Activated T-helper 9 cell treated with anti-CD3 and anti-CD28 coated beads, Interleukin-2, amount 50 U/mL, for 16 hours (primary cell): ENCODE results near the gene ZNF200.
"Not testable (repeated sequence)": the region's sequence is repeated elsewhere in the genome, so short reads cannot be mapped to it uniquely, and the experiment has no call there.

Experiments used
- DNase-seq: peaks from one replicate; pipeline ENCODE4 v3.0.0-alpha.2; 2020; ENCODE audit warnings: low read depth

Gene ZNF200, protein sequence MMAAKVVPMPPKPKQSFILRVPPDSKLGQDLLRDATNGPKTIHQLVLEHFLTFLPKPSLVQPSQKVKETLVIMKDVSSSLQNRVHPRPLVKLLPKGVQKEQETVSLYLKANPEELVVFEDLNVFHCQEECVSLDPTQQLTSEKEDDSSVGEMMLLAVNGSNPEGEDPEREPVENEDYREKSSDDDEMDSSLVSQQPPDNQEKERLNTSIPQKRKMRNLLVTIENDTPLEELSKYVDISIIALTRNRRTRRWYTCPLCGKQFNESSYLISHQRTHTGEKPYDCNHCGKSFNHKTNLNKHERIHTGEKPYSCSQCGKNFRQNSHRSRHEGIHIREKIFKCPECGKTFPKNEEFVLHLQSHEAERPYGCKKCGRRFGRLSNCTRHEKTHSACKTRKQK

DNA sequence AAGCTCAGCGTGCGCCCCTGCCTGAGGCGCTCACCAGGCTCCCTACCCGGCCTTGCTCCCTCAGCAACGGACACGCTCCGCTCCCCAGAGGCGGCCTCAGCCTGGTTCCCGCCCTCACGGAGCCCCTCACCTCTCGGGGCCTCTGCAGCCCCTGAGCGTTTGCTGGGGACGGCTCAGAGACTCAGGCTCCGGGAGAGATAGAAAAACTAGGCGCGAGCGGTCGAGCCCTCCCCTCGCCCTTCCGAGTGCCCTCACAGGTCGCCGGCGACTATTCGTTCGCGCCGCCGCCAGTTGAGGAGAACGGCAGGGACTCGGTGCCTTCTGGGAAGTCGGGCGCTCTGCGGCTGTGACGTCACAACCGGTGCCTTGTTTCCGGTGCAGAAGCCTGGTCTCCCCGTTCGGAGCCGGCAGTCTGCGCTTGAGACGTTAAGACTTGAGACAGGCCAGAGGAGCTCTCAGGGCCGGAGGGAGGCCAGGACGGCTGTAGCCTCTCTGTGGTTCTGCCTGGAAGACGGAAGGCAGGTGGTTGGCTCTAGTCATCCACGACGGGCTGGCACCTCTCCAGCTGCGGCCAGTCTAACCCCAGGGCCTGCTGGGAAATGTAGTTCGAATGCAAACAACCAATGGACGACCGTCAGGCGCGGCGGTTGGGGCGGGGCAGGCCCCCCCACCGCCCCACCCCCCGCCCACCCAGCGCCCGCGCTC is at the start of gene ZNF200:
Gene ZNF200 (minus strand): TSS at position 302 of the 705 bp plus-strand sequence. CDS start 1,403 bp downstream, outside the sequence.
- DNase-seq = peak; percentile 85

DNA sequence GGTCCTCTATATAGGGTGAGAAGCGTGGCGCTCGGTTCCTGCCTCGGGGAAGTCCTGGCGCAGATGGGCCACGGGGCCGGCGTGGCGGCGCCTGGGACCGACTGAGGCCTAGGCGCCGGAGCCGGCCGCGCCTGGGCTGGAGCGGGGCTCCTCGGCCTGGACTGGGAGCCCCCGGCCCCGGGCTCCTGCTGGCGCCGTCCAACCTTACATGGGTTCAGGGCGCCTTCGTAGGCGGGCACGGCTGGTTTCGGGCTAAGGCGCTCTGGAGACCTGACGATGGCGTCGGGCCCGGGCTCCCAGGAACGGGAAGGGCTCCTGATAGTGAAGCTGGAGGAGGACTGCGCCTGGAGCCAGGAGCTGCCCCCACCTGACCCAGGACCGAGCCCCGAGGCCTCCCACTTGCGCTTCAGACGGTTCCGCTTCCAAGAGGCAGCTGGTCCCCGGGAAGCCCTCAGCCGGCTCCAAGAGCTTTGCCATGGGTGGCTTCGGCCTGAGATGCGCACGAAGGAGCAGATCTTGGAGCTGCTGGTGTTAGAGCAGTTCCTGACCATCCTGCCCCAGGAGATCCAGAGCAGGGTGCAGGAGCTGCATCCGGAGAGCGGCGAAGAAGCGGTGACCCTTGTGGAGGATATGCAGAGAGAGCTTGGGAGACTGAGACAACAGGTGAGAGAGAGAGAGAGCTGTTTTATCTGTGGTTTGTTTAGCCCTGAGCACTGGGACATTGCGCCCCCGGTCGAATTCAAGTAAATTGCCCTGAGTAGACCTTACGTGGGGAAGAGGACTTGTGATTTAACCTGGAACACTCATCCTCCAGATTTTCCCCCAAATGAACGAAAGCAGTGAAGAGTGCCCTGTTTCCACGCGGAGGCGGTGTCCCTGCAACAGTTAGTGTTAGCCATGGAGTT is 48.8 kb upstream of the ZNF200 start:
- DNase-seq = no peak

- peak; percentile 86 for DNase-seq
Observed at GRCh38 chr16:3282730-3283542, 48.0 kb upstream of the ZNF200 start, which contains the start of gene ZNF263. Gene ZNF263 (plus strand): TSS chr16:3283491. CDS start chr16:3283819, 328 bp downstream.

DNA sequence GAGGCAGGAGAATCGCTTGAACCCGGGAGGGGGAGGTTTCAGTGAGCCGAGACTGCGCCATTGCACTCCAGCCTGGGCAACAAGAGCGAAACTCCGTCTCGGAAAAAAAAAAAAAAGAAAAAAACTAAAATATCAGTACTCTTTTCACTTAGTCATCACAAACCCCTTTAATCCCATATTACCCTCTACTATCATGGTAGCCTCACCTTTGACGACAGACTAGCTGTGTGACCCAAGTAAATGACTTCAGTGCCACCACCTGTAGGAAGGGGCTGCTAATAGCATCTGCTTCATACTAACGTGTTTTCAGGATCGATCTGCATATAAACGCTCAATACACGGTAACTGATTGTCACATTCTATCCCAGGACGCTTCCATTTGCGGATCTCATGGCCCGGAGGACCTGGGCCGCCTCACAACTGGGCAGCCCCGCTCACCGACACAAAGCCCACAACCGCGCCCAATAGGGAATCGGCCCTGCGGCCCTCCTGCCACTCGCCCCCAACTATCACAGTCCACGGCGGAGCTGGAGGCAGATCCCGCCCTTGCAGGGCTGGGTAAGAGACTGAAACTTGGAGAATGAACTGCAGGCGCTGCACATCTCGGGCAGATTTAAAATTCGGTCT is 47.3 kb upstream of the ZNF200 start:
- peak; percentile 10 for DNase-seq

- no peak for DNase-seq
Observed at GRCh38 chr16:3281222-3281820, 46.4 kb upstream of the ZNF200 start.

DNA sequence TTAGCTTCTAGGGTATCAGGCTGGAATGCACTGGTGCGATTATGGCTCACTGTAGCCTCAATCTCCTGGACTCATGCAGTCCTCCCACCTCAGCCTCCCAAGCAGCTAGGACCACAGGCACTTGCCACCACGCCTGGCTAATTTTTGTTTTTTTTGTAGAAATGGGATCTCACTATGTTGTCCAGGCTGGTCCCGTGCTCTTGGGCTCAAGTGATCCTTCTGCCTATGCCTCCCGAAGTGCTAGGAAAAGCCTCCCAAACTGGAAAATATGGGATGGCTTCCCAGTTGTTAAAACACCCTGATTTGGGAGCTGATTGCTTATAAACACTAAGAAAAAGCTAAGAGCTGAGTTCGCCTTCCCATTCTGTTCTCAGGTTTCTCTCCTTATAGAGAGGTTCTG is 41.7 kb upstream of the ZNF200 start:
- no peak for DNase-seq

DNA sequence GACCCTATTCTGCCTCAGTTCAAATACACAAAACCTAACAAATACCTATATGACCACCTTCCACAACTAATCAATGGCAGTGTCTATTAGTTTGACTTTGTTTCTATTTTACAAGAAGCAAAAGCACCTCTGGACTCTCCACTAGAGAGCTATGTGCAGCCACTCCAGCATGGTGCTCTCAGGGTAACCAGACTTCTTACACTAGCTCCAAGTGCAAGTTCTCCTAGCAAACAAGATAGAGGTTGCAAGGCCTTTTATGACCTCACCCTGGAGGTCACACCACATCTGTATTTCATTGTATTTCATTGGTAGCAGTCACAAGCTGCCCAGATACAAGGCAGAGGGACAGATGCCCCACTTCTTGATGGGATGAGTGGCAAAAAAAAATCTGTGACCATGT is 40.0 kb upstream of the ZNF200 start:
- no peak for DNase-seq

GRCh38 chr16:3274490-3274889 is 39.5 kb upstream of the ZNF200 start:
- DNase-seq = no peak

DNA sequence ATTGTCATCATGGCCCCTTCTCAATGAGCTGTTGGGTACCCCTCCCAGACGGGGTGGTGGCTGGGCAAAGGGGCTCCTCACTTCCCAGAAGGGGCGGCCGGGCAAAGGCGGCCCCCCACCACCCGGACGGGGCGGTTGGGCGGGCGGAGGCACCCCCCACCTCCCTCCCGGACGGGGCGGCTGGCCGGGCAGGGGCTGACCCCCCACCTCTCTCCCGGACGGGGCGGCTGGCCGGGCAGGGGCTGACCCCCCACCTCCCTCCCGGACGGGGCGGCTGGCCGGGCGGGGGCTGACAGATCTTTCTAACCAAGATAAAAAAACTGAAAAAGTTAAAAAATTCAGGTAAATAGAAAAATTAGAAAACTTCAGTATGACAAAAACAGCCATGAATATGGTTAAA is 36.3 kb upstream of the ZNF200 start:
- not testable (repeated sequence) for DNase-seq

DNA sequence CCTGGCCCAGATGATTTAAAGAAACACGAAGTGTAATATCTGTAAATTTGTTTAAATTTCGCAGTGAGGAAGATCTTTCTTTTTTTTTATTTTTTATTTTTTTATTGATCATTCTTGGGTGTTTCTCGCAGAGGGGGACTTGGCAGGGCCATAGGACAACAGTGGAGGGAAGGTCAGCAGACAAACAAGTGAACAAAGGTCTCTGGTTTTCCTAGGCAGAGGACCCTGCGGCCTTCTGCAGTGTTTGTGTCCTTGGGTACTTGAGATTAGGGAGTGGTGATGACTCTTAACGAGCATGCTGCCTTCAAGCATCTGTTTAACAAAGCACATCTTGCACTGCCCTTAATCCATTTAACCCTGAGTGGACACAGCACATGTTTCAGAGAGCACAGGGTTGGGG is 35.8 kb upstream of the ZNF200 start:
- not testable (repeated sequence) for DNase-seq

- no peak for DNase-seq
Observed at GRCh38 chr16:3268294-3268693, 33.3 kb upstream of the ZNF200 start.

DNA sequence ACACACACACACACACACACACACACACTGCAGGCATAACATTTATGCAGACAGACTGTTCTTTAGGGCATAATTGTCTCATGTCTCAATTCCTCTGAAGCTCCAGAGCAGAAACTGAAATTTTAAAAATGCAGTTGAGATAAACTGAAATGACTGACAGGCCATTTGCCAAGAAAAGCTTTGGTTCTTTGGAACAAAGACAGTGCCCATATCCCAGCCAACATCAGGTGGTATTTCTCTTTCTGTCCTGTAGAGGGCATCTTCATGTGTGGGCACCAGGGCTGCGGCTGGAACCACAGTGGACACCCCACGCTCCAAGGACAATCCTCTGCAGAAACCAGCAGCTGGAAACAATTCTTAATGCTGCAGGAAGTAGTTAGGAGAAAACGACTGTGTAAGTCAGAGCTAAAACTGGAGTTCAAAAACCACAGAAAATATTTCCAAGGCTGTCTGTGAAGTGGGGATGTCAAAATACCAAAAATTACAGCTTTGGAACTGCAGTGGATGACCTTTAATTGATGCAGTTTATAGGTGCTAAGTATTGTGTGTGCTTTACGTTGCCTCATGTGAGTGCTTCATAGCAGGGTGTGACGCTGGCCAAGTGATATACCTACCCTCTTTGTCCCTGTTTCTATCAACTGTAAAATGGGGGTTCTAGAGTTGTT is 32.0 kb upstream of the ZNF200 start:
- DNase-seq = no peak

- DNase-seq = peak; percentile 94
Observed at GRCh38 chr16:3264137-3265036, 29.4 kb upstream of the ZNF200 start.

- DNase-seq = no peak
Observed at GRCh38 chr16:3262517-3262916, 27.6 kb upstream of the ZNF200 start.

DNA sequence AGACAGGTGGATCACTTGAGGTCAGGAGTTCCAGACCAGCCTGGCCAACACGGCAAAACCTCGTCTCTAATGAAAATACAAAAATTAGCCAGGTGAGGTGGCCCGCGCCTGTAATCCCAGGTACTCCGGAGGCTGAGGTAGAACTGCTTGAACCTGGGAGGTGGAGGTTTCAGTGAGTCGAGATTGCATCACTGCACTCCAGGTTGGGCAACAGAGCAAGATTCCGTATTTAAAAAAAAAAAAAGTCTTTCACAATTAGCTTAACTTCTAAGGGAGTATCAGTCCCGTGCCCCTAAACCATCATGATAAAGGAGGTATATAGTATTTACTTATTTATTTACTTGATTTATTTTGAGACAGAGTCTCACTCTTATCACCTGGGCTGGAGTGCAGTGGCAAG is 24.9 kb upstream of the ZNF200 start:
- DNase-seq = no peak

- no peak for DNase-seq
Observed at GRCh38 chr16:3256866-3257465, 22.0 kb upstream of the ZNF200 start.

- no peak for DNase-seq
Observed at GRCh38 chr16:3256146-3256865, 21.3 kb upstream of the ZNF200 start, which contains the start of gene MEFV. Gene MEFV (minus strand): TSS chr16:3256633. CDS start chr16:3256587, 46 bp downstream.

DNA sequence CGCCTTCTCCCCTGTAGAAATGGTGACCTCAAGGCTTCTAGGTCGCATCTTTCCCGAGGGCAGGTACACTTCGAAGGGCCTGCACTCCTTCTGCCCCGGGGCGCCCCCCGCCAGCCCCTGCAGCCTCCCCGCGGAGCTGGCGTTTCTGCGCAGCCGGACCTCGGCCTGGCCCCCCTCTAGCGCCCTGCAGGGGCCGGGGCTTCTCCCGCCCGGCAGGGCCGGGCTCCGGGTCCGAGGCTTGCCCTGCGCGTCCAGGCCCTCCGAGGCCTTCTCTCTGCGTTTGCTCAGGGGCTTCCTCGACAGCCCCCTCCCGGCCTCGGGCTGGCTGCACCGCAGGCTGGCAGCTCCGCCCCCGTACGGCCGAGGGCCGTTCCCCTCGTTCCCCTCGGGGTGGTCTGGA is 19.4 kb upstream of the ZNF200 start:
- DNase-seq = no peak
